Testis (tissue), 3 donors: ENCODE data around the gene PTCD2. TPM values are rescaled to one million over a fixed set of nuclear protein-coding genes. Genes with fewer than 3 reads are reported as not detected.
A peak's percentile ranks its signal among the peaks of the same experiment; 100 is the strongest.

ENCODE experiments used
- DNase-seq: peaks from one replicate; pipeline ENCODE4 v3.0.0-alpha.2; 2019
- H3K27ac ChIP-seq, 2 donors: fragments of 200-600 bp; sonication (generic); one replicate each; pipeline ENCODE4 v1.5.1; 2019
- H3K27me3 ChIP-seq: fragments of 200-600 bp; sonication (generic); one replicate; pipeline ENCODE4 v1.5.1; 2019
- H3K36me3 ChIP-seq: fragments of 200-600 bp; sonication (generic); one replicate; pipeline ENCODE4 v1.5.1; 2017; ENCODE audit warnings: low read depth; ENCODE audit errors: missing control alignments
- H3K4me1 ChIP-seq: fragments of 200-600 bp; sonication (generic); one replicate; pipeline ENCODE4 v1.5.1; 2019
- H3K4me3 ChIP-seq, 2 donors: fragments of 200-600 bp; sonication (generic); one replicate each; pipeline ENCODE4 v1.5.1; 2017 to 2019
- H3K9me3 ChIP-seq: fragments of 200-600 bp; sonication (generic); one replicate; pipeline ENCODE4 v1.5.1; 2017
- CTCF ChIP-seq, 3 experiments: fragments of 450-650 bp in 2 of 3; fragments of 200-600 bp in 1 of 3; sonication (generic) in 1 of 3; IDR thresholded peaks; one replicate each; pipeline ENCODE4 v1.5.1; 2016 to 2019; ENCODE audit warnings: antibody characterized with exemption in 3 of 3, mild to moderate bottlenecking in 2 of 3, moderate library complexity in 1 of 3
- POLR2A ChIP-seq: fragments of 450-650 bp; IDR thresholded peaks from one replicate; pipeline ENCODE4 v1.6.1; 2017; ENCODE audit warnings: antibody characterized with exemption, mild to moderate bottlenecking, moderate library complexity
- WGBS, 2 donors: methylation state at CpG; one replicate each; pipeline ENCODE4 v1.1.5; 2018; 5-methylcytosine and 5-hydroxymethylcytosine counted together
- intact Hi-C: fragments of 100-400 bp; cut with DNase I; formaldehyde crosslinking; loops from one replicate; pipeline ENCODE4 v1.15.1; 2023; ENCODE audit warnings: low total_unique reads
- polyA plus RNA-seq: library from polyadenylated mRNA; stranded (reverse); fragments of 350-450 nt; fragmentation: Illumina TruSeq; extraction: RNeasy Lipid Tissue Mini Kit (QIAGEN cat#74804); gene quantifications from one replicate; pipeline ENCODE4 v1.2.3, GENCODE V29; 2014; ENCODE audit warnings: low read depth, low replicate concordance; ENCODE audit not compliant: insufficient read depth
- total RNA-seq, 2 donors: library from RNA; depleted of rRNA; stranded (reverse); fragments of >200 nt; gene quantifications; one replicate each; pipeline ENCODE4 v1.2.3, GENCODE V29; 2016

Gene PTCD2
- total and polyA plus RNA-seq, 3 donors from 2014 or later = 4.9 to 9.0 (median 8.2) TPM

- Histone ChIP-seq H3K9me3 (no peaks in the 10 kb centered on the region), H3K36me3 (no peaks in the 10 kb centered on the region), H3K27me3 (no peaks in the 10 kb centered on the region), H3K4me1 (peaks cover 8% of the 10 kb centered on the region), H3K27ac (no peak overlapping the region), H3K4me3 (no peak overlapping the region)
- WGBS, 2 donors = 46 to 49% methylated on average over 2 of the region's 2 CpGs
- DNase-seq = peak; percentile 40
- TF ChIP-seq POLR2A = no peak
- peak; percentile 32 to 34 (median 33) for TF ChIP-seq CTCF (IDR thresholded peaks at IDR 0.05)
- intact Hi-C loops = no loop called here
Measured at GRCh38 chr5:72280581-72281069, 39.5 kb upstream of the PTCD2 start.

GRCh38 chr5:72281430-72281763, 38.8 kb upstream of the PTCD2 start:
- peaks cover 8% of the 10 kb centered on the region for H3K4me1 ChIP-seq
- DNase-seq = no peak
- peak overlapping the region in 1 of 2 donors; percentile 52 for H3K27ac ChIP-seq
- intact Hi-C loops = no loop called here
- TF ChIP-seq POLR2A (no peak), CTCF (IDR thresholded peaks at IDR 0.05) (no peak)
- whole genome bisulfite sequencing, 2 donors = 70 to 79% methylated on average over 1 of the region's 1 CpG
- no peaks in the 10 kb centered on the region for H3K9me3 ChIP-seq
- no peaks in the 10 kb centered on the region for H3K36me3 ChIP-seq
- H3K27me3 ChIP-seq = no peaks in the 10 kb centered on the region
- no peak overlapping the region for H3K4me3 ChIP-seq

- H3K27ac ChIP-seq = peak overlapping the region in 1 of 2 donors; percentile 52
- intact Hi-C loops = no loop called here
- no peaks in the 10 kb centered on the region for H3K27me3 ChIP-seq
- H3K36me3 ChIP-seq = no peaks in the 10 kb centered on the region
- TF ChIP-seq POLR2A (no peak), CTCF (IDR thresholded peaks at IDR 0.05) (no peak)
- no peaks in the 10 kb centered on the region for H3K9me3 ChIP-seq
- H3K4me3 ChIP-seq = no peak overlapping the region
- WGBS, 2 donors = 57 to 58% methylated on average over 3 of the region's 3 CpGs
- H3K4me1 ChIP-seq = peaks cover 8% of the 10 kb centered on the region
- DNase-seq = no peak
Measured at GRCh38 chr5:72281764-72282499, 38.2 kb upstream of the PTCD2 start.

- intact Hi-C loops = no loop called here
- WGBS, 2 donors = 64 to 74% methylated on average over 2 of the region's 2 CpGs
- TF ChIP-seq POLR2A = no peak
- no peak for TF ChIP-seq CTCF (IDR thresholded peaks at IDR 0.05)
- Histone ChIP-seq H3K27ac (peak overlapping the region in 1 of 2 donors; percentile 52), H3K36me3 (no peaks in the 10 kb centered on the region), H3K4me3 (no peak overlapping the region), H3K9me3 (no peaks in the 10 kb centered on the region), H3K27me3 (no peaks in the 10 kb centered on the region), H3K4me1 (peaks cover 8% of the 10 kb centered on the region)
- DNase-seq = no peak
Measured at GRCh38 chr5:72282878-72283277, 37.3 kb upstream of the PTCD2 start.

- intact Hi-C loops = no loop called here
- 75 to 83% methylated on average over 2 of the region's 2 CpGs for whole genome bisulfite sequencing, 2 donors
- H3K9me3 ChIP-seq = no peaks in the 10 kb centered on the region
- no peaks in the 10 kb centered on the region for H3K36me3 ChIP-seq
- no peak overlapping the region for H3K4me3 ChIP-seq
- TF ChIP-seq POLR2A = no peak
- no peak for TF ChIP-seq CTCF (IDR thresholded peaks at IDR 0.05)
- DNase-seq = no peak
- peak overlapping the region in 1 of 2 donors; percentile 52 for H3K27ac ChIP-seq
- no peaks in the 10 kb centered on the region for H3K27me3 ChIP-seq
- H3K4me1 ChIP-seq = peaks cover 8% of the 10 kb centered on the region
Measured at GRCh38 chr5:72283358-72283757, 36.8 kb upstream of the PTCD2 start.
